OCI-LY7 (cell line): Measurements from ENCODE around the gene IKZF3. TPM values are rescaled to one million over a fixed set of nuclear protein-coding genes. Genes with fewer than 3 reads are reported as not detected.

Experiments
- BruUV-seq: library from RNA; stranded (reverse); fragments of 400-500 nt; replicated peaks from 2 replicates; lab custom pipeline; 2021; lab: Mats Ljungman, UMichigan
- CTCF ChIA-PET: fragments of 300-600 bp; sonication (Branson Sonifier 250); formaldehyde crosslinking; loops from one replicate; lab custom pipeline; 2022; ENCODE audit warnings: antibody characterized with exemption; ENCODE audit not compliant: unreplicated experiment; lab: Charles Lee
- POLR2A ChIA-PET: fragments of 300-600 bp; sonication (Branson Sonifier 250); formaldehyde crosslinking; loops from one replicate; lab custom pipeline; 2022; ENCODE audit warnings: antibody characterized with exemption; lab: Charles Lee
- DNase-seq: peaks from one replicate; pipeline ENCODE4 v3.0.0-alpha.2; 2015; ENCODE audit warnings: low spot score
- H2AFZ ChIP-seq: fragments of 200-600 bp; sonication (generic), shearing (Covaris generic); 2 replicates; pipeline ENCODE4 v1.6.1; 2014; ENCODE audit warnings: mild to moderate bottlenecking, antibody characterized with exemption, low read length, moderate library complexity
- H3K27ac ChIP-seq: fragments of 200-600 bp; sonication (generic); 2 replicates; pipeline ENCODE4 v1.5.1; 2014; ENCODE audit warnings: mixed run types, low read depth, mild to moderate bottlenecking, moderate library complexity, low read length, inconsistent platforms; ENCODE audit not compliant: poor library complexity, severe bottlenecking
- H3K36me3 ChIP-seq: fragments of 200-600 bp; sonication (generic); 2 replicates; pipeline ENCODE4 v1.6.1; 2014; ENCODE audit warnings: mild to moderate bottlenecking, antibody characterized with exemption, low read length, moderate library complexity, mixed read lengths; ENCODE audit not compliant: insufficient read depth
- H3K4me1 ChIP-seq: fragments of 200-600 bp; sonication (generic); 2 replicates; pipeline ENCODE4 v1.5.1; 2014; ENCODE audit warnings: mild to moderate bottlenecking, low read length; ENCODE audit not compliant: insufficient read depth, poor library complexity, severe bottlenecking
- H3K4me2 ChIP-seq: fragments of 200-600 bp; sonication (generic); 2 replicates; pipeline ENCODE4 v1.6.1; 2014; ENCODE audit warnings: mild to moderate bottlenecking, low read length
- H3K4me3 ChIP-seq: fragments of 200-600 bp; sonication (generic); 2 replicates; pipeline ENCODE4 v1.5.1; 2014; ENCODE audit warnings: mild to moderate bottlenecking, low read depth, low read length; ENCODE audit not compliant: poor library complexity, severe bottlenecking
- H3K79me2 ChIP-seq: fragments of 200-600 bp; sonication (generic); 2 replicates; pipeline ENCODE4 v1.6.1; 2016; ENCODE audit warnings: low read depth, mild to moderate bottlenecking, low read length, moderate library complexity, mixed read lengths; ENCODE audit not compliant: insufficient read depth
- H3K9me2 ChIP-seq: fragments of 200-600 bp; sonication (generic); 2 replicates; pipeline ENCODE4 v1.6.1; 2016; ENCODE audit warnings: mild to moderate bottlenecking, low read length, mixed read lengths; ENCODE audit not compliant: insufficient read depth
- H3K9me3 ChIP-seq: fragments of 200-600 bp; sonication (generic); 2 replicates; pipeline ENCODE4 v1.6.1; 2014; ENCODE audit warnings: mild to moderate bottlenecking, mixed run types, low read length, mixed read lengths
- H4K20me1 ChIP-seq: fragments of 200-600 bp; sonication (generic); 2 replicates; pipeline ENCODE4 v1.6.1; 2014; ENCODE audit warnings: mild to moderate bottlenecking, antibody characterized with exemption, low read length, moderate library complexity, mixed read lengths; ENCODE audit not compliant: insufficient read depth
- EZH2phosphoT487 ChIP-seq: fragments of 200-600 bp; sonication (generic); IDR thresholded peaks from 2 replicates; pipeline ENCODE4 v1.6.1; 2018; ENCODE audit warnings: low read depth, borderline replicate concordance, mild to moderate bottlenecking, mixed run types, antibody characterized with exemption, low read length, moderate library complexity, mixed read lengths
- intact Hi-C: fragments of 100-400 bp; cut with micrococcal nuclease; formaldehyde crosslinking; loops from one replicate; pipeline ENCODE4 v1.10.0; 2022; ENCODE audit not compliant: unreplicated experiment
- total RNA-seq, 2 experiments: library from RNA; depleted of rRNA in 1 of 2; stranded (reverse); fragments of >200 nt in 1 of 2; shearing (Covaris generic) in 1 of 2; gene quantifications; 2 replicates each; pipeline ENCODE4 v1.2.3, GENCODE V29; 2014 to 2022
- TF ChIP-seq, protein P1 (sequence below): fragments of 200-600 bp; sonication (generic); conservative IDR thresholded peaks from 2 replicates; pipeline ENCODE4 v1.5.1; 2014; ENCODE audit warnings: mild to moderate bottlenecking, antibody characterized with exemption, low read length, moderate library complexity, mixed read lengths

IKZF3 gene
- total RNA-seq, 2 experiments from 2014 or later = 54.7 to 134 TPM

DNA sequence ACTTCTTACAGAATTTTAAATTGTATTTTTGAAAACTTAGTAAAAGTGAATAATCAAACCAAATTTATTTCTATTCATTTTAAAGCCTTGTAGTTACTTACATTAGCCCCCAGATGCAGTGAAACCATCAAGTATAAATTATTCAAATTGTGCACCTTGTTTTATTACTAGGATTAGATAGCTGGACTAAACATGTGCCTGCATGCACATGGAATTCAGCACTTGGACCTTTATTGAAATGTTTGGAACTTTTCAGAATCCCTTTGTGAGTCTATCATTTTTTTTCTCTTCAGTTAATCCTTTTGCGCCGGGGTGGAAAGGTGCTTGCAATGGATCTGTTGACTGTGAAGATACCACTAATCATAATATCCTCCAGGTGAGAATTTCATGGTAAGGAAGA, 8.6 kb upstream of the IKZF3 start:
- no peaks in the 10 kb centered on the region for H4K20me1 ChIP-seq
- TF ChIP-seq EZH2phosphoT487 = no peak
- TF ChIP-seq, protein P1, sequence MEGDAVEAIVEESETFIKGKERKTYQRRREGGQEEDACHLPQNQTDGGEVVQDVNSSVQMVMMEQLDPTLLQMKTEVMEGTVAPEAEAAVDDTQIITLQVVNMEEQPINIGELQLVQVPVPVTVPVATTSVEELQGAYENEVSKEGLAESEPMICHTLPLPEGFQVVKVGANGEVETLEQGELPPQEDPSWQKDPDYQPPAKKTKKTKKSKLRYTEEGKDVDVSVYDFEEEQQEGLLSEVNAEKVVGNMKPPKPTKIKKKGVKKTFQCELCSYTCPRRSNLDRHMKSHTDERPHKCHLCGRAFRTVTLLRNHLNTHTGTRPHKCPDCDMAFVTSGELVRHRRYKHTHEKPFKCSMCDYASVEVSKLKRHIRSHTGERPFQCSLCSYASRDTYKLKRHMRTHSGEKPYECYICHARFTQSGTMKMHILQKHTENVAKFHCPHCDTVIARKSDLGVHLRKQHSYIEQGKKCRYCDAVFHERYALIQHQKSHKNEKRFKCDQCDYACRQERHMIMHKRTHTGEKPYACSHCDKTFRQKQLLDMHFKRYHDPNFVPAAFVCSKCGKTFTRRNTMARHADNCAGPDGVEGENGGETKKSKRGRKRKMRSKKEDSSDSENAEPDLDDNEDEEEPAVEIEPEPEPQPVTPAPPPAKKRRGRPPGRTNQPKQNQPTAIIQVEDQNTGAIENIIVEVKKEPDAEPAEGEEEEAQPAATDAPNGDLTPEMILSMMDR = no peak
- intact Hi-C loops = no loop called here
- BruUV-seq = no TSS peak
- H3K27ac ChIP-seq = no peak overlapping the region
- H3K79me2 ChIP-seq = no peaks in the 10 kb centered on the region
- CTCF ChIA-PET = no interaction called here
- no peaks in the 10 kb centered on the region for H3K36me3 ChIP-seq
- peaks cover 35% of the 10 kb centered on the region for H3K4me1 ChIP-seq
- POLR2A ChIA-PET = interaction anchor here (0.7 to 1.8 kb wide), 3 partner anchors 19 to 116 kb away, joined by 3 to 10 read pairs (median 3); no protein-coding TSS in a partner anchor
- H2AFZ ChIP-seq = peak overlapping the region; percentile 47; the same call in 1 of the 2 replicates
- H3K9me3 ChIP-seq = no peaks in the 10 kb centered on the region
- no peak overlapping the region for H3K4me3 ChIP-seq
- no peak for DNase-seq
- H3K4me2 ChIP-seq = peak overlapping the region; percentile 34
- no peaks in the 10 kb centered on the region for H3K9me2 ChIP-seq

DNA sequence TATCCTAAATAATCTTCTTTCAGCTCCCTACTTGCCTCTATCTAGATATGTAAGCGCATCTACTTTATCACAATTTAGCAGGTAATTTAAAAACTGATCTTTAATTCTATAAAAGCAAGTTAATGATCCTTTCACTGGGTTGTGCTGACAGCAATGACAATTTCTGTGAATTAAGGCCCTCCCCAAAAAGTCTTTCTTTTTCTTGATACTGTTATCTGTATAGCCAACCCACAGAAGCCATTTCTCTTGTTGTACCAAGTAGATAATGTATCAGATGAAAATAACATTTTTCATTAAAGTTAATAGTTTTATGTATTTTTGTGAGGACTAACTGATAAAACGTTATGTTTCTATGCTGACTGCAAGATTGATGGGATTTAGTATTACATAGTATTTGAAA, 7.7 kb upstream of the IKZF3 start:
- ChIA-PET CTCF (no interaction called here), POLR2A (interaction anchor here (0.8 to 1.3 kb wide), 2 partner anchors 29 to 115 kb away, joined by 3 read pairs; no protein-coding TSS in a partner anchor)
- peak overlapping the region; percentile 94 for H2AFZ ChIP-seq
- no peaks in the 10 kb centered on the region for H3K9me3 ChIP-seq
- H3K4me1 ChIP-seq = peaks cover 44% of the 10 kb centered on the region
- H3K4me3 ChIP-seq = no peak overlapping the region
- BruUV-seq = no TSS peak
- peak overlapping the region; percentile 22 for H3K27ac ChIP-seq
- H3K79me2 ChIP-seq = no peaks in the 10 kb centered on the region
- H3K4me2 ChIP-seq = peak overlapping the region; percentile 49
- TF ChIP-seq, protein P1 = no peak
- no peak for TF ChIP-seq EZH2phosphoT487
- H3K9me2 ChIP-seq = no peaks in the 10 kb centered on the region
- intact Hi-C loops = no loop called here
- no peak for DNase-seq
- H3K36me3 ChIP-seq = no peaks in the 10 kb centered on the region
- no peaks in the 10 kb centered on the region for H4K20me1 ChIP-seq

DNA sequence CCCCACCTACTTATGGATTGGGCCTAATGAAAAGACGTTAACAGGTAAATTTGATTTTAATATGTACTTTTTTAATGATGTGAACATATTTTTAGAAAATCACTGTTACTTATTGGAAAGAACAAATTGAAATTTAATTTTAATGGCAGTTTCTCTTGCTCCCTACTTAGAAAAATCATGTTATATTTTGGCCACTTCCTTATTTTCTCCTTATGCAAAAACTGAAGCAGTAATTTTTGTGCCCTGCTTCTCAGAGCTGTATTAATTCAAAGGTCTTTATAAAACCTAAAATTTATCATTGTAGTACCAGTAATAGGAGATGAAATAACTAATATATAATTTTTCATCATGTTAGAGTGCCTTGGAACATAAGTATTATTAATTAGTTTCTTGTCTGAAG, 6.7 kb upstream of the IKZF3 start:
- peak overlapping the region; percentile 94 for H2AFZ ChIP-seq
- H3K9me2 ChIP-seq = no peaks in the 10 kb centered on the region
- BruUV-seq = no TSS peak
- no peak overlapping the region for H3K4me3 ChIP-seq
- intact Hi-C loops = no loop called here
- no peaks in the 10 kb centered on the region for H3K9me3 ChIP-seq
- DNase-seq = no peak
- H4K20me1 ChIP-seq = no peaks in the 10 kb centered on the region
- TF ChIP-seq, protein P1 = no peak
- TF ChIP-seq EZH2phosphoT487 = no peak
- H3K27ac ChIP-seq = peak overlapping the region; percentile 22
- no peaks in the 10 kb centered on the region; the same call in 1 of the 2 replicates for H3K79me2 ChIP-seq
- H3K36me3 ChIP-seq = no peaks in the 10 kb centered on the region
- ChIA-PET POLR2A (interaction anchor here (1.3 kb wide), 1 partner anchor 28 kb away, joined by 3 read pairs; no protein-coding TSS in a partner anchor), CTCF (no interaction called here)
- peaks cover 54% of the 10 kb centered on the region for H3K4me1 ChIP-seq
- H3K4me2 ChIP-seq = peak overlapping the region; percentile 49
